CD4-positive, alpha-beta T cell treated with Interferon alpha-2 for 1 hour (primary cell): Measurements from ENCODE around the gene TUBB2B.
"Not testable (repeated sequence)": the region's sequence is repeated elsewhere in the genome, so short reads cannot be mapped to it uniquely, and the experiment has no call there.

Source experiments
- DNase-seq, 2 donors: peaks; one replicate each; pipeline ENCODE4 v3.0.0-alpha.2; 2020 to 2022

The TUBB2B gene

DNA sequence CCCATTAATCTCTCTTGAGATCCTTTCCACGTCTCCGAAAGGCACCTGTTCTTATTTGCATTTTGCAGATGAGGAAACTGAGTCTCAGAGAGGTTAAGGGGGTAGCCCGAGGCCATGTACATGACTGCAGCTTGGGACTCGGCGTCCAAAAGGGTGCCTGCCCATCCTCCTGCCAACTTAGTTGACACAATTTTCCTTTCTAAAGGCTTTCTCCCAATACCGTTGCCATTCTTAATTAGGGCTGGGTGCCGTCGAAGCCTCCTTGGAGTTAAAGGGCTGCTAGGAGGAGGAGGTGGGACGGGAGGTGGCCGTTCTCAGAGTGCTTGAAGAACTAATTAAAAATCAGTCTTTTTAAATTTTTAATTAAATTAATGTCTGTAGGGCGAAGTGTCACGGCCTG, 30.7 kb upstream of the TUBB2B start:
- DNase-seq, result no peak

DNA sequence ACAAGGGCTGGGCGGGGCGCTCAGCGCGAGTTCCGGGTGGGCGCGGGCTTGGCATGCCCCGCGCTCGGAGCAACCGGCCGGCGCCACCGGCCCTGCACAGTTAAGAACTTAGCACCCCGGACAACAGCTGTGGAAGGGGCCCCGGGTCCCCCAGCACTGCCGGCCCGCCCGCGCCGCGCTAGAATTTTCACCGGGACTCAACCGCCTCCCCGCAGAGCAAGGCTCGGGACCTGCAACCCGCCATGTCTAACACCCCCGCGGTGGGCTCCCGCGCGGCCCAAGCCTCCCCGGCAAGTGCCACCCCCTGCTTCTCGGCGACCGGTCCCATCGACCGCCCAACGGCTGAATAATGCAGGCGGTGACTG, 26.1 kb upstream of the TUBB2B start:
- no peak for DNase-seq

DNA sequence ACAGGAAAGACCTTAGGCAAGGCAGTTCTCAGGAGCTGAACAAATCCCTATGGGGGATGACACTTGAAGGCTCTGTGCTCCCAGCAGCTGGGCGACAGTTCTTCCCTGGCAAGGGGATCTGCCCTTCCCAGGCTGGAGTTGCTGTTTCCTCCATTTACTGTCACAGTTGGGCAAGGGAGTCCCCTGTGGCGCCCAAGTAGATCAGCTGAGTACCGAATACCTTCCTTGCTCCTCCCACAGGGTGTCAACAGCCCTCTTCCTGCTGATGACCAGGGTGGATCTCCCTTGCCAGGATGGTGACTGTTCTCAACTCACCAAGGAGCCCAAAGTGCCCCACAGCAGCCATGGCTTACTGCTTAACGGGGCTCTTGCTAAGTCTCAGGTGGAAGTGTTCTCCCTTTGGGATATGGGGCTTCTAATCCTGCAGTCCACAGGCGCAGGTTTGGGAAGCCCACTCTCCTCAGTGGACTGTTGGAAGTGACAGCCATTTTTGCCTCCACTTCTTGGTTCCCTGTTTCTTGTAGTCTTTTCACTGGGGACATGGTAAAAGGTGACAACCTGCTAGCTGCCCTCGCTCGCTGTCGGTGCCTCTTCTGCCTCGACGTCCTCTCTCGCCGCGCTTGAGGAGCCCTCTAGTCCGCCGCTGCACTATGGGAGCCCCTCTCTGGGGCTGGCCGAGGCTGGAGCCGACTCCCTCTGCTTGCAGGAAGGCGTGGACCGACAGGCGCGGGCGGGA, 25.6 kb upstream of the TUBB2B start:
- DNase-seq, result no peak

DNA sequence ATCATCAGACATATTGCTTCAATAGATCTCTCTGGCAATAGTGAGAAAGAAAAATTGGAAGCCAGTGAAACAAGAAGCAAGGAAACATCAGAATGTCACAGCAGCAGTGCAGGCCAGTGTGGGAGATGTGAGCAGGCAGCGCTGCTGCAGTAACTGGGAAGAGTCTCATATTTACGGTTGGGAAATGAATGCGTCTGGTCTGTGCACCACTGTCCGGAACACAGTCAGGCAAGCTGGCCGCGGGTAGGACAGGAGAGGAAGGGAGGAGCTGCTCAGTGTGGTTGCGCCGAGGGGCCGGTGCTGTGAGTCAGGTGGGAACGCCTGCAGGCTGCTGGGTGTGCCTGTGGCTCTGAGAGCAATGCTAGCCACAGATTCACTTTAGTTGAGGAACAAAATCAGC, 24.9 kb upstream of the TUBB2B start:
- no peak for DNase-seq

DNA sequence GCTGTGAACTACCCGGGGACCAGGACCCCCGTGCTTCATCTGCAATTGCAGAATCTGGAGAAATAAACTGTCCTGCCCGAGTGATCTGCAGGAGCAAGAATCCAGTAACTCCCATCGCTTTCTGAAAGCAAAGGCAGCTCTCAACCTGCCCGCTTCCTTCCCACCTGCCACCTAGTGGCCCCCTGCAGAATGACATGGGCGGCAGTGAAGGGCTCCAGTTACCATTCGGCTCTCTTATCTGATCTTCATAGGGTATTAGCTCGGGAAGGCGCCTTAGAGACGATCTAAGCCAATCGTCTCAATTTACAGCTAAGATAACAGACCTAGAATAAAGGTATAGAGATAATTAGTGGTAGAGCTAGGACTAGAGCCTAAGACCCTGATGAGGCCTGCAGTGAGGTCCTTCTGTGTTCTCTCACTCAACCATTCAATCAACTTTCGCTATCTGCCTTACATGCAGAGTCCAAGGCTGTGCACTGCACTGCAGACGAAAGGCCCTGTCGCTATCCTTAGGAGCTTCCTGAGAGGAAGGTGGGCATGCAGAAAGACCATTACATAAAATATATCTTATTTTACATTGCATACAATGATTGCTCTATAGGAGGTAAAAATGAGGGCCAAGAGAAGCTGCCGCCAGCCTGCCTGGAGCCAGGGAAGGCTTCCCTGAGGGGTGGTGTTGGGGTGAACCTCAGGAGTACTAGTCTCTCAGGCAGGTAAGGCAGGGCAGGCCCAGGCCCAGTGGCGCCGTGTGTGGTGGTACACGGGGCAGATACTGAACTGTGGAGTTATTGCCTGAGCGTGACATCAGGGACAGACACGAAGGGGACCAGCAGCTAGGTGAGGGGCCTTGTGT, 24.2 kb upstream of the TUBB2B start:
- peak; percentile 76 to 85 for DNase-seq

DNA sequence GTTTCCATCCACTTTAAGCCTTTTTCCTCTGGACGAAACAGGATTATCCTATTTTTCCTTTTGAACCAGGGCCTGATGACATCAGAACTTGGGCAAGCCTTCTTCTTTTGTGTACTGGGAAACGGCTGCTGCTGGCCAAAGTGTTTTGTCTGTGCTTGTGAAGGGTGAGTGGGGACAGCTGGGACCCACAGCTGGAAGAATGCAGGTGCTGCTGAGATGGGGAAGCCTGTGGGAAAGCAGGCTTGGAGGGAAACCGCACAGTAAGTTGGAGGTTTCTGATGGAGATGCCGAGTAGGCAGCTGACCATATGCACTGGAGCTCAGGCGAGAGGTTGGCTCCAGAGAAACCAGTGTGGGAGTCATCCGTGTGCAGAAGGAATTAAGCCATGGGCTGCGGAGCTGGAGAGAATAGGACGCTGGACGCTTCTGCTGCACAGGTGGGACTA, 22.8 kb upstream of the TUBB2B start:
- no peak for DNase-seq

DNA sequence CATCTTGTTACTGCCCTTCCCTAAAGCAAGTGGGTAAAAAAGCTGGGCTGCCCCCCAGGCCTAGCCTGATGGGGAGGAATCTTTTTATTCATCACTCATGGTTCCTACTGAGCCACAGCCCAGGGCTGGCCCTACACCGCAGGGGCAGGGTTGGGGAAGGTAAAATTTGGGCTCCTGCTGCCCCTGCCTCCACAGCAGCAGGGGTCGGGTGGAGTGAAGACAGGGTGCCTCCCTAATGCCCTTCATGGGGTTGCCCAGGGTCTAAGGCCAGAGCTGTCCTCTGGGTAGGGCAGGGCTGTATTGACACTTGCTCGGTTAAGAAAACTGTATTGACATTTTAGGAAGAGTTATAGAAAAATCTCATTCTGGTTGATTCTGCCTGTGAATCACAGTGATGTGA, 22.4 kb upstream of the TUBB2B start:
- no peak for DNase-seq

DNA sequence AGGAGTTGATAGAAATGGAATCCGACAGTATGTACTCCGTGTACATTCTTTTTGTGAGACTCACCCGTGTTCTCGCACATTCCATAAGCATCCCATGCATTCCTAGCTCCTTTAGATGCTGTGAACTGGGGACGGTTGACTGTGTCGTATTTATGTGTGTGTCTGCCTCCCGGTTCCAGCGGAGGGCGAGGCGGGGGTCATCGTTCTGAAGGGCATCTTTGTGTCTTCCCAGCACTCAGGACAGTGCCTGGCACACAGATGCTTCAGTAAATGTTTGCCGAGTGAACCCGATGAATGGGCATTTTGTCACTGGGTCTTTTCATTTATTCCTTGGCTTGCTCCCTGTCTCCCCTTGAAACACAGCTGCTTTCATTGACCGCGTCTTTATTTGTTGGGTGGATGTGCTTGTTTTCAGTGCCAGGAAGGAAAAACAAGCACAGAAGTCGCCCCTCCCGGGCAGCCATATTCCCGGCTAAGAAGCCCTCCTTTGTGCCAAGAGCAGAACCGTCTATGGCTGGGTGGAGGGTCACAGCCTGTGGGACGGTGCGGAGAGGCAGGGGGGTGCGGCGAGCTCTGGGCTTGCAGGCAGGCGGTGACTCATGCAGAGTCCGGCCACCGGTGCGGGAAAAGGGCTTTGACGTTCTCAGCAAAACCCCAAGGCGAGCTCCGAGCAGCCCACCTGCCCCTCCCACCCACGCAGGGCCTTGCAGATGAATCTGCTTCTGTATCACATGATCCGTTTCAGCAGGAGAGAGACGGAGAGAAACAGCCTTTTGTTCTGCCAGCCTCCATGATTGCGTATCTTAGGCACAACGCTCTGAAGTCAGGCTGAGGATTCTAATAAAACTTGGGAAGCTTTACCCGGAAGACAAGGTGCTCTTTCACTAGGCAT, 20.0 kb upstream of the TUBB2B start:
- no peak for DNase-seq

DNA sequence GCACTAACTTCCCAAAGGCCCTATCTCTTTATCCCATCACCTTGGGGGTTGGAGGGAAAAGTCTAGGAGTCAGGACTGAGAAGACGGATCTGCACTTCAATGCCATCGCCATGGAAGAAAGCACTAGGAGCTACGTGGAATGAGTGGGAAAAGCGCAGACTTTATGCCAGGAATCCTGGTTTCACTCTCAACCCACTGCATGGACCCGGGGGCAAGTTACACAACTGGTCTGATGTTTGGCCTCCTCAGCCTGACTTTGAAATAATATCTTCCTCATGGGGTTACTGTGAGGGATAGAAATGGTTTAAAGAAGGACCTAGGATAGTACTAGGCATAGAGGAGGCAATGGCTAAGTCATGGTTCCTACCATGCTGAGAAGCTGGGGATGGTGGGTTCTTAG, 17.8 kb upstream of the TUBB2B start:
- DNase-seq, result no peak

DNA sequence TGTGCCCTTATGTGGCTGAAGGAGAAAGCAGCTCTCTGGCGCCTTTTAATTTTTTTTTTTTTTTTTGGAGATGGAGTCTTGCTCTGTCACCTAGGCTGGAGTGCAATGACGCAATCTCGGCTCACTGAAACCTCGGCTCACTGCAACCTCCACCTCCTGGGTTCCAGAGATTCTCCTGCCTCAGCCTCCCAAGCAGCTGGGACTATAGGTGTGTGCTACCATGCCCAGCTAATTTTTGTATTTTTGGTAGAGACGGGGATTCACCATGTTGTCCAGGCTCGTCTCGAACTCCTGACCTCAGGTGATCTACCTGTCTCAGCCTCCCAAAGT, 17.3 kb upstream of the TUBB2B start:
- not testable (repeated sequence) for DNase-seq

DNA sequence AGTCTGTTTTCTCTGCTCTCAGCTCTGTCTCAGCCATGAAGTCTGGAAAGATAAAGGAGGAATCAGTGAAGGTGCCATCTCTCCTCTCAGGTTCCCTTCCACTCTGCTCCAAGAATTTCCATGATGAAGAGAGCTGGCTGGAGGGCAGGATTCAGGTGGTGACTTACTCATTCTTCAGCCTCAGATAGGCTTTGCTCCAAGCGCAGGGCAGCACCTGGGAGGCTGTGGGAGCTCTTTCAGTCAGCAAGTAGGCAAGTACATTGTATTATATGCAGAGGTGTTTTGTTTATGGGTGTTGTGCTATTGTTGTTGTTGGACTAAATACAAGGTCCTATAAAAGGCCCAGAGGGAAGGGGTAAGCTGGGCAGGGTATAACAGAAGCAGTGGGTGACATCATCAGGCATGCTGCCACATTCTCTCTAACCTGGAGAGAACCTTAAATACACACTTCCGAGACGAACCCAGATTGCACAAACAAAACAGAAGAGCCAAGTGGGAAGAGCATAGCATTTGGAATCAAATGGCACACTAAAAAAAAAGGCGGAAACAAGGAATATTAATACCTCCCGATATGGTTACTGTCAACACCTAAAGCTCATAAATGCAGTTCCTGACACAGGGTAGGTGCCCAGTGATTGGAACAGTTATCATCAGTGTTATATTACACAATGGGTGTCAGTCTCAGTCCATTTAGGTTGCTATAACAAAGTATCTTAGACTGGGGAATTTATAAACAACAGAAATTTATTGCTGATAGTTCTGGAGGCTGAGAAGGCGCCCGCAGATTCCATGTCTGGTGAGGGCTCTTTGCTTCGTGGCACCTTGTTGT, 16.8 kb upstream of the TUBB2B start:
- DNase-seq, result no peak

DNA sequence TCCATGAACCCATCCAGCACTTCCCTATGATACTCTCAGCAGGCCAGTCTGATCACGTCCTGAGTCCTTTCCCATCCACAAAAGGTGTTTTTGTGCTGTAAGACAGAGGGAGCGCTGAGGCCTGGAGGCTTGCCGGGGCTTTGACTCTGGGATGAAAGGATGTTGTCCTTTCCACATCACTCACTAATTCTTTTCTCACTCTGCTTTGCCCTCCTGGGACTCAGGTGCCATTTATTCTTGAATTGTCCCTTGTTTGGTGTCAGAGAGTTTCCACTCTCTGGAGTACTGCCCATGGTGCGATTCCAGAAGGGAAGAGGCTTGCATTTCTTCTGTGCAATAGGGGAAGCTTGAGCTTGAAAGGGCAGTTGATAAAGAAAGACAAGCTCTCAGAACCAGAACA, 15.3 kb upstream of the TUBB2B start:
- no peak for DNase-seq

DNA sequence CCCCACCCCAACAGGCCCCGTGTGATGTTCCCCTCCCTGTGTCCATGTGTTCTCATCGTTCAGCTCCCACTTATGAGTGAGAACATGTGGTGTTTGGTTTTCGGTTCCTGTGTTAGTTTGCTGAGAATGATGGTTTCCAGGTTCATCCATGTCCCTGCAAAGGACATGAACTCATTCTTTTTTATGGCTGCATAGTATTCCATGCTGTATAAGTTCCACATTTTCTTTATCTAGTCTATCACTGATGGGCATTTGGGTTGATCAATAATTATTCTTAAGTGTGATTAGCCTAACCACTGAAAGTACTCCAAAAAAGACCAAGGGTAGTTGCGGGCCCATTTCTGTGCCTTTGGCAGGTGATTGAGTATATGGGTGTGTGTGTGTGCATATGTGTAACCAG, 14.3 kb upstream of the TUBB2B start:
- DNase-seq, result not testable (repeated sequence)

DNA sequence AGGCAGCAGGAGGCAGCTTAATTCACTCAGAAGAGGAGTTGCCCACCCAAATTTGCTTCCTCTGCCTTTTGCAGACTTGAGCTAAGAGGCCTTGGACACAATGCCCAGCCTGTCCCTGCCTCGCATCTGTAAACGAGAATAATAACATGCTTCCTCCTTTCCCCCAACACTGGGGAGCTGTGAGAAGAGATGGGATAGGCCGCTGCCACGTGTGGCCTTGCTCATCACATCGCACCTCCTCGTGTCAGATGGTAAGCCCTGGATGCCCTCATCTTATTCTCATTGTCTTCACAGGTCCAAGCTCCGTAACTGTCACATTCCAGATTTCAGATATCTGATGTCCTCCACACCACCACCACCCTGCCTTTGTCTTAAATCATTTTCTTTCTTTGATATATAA, 13.1 kb upstream of the TUBB2B start:
- no peak for DNase-seq

DNA sequence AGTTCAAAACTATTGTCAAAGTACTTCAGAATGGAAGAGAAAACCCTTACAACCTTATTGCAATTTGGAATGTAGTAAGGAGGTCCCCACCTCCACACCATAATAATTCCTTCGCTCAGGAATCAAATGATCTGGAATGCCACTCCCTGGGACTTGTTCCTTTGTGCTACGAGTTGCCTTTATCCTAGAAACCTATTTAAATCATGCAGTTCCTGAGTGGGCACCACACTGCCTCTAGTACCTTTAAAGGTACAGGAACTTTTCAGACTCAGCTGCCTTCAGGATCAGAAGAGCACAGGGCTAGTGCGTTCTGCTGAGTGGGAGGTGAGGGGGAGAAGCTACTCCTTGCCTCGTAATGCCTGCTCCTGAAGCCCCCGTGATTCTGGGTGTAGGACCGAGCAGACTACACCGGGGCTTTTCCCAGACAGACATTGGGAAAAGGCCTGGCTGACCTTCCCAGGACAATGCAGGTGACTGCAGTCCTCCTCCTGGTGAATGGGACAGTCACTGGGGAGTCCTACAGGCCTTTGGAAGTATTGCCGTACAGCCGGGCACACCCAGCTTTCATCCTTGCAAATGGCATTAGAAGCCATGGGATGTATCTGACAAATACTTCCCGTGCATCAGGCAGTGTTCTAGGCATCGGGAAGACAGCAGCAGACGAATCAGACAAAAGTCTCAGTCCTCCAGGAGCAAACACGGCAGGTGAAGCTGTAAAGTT, 11.8 kb upstream of the TUBB2B start:
- no peak for DNase-seq

DNA sequence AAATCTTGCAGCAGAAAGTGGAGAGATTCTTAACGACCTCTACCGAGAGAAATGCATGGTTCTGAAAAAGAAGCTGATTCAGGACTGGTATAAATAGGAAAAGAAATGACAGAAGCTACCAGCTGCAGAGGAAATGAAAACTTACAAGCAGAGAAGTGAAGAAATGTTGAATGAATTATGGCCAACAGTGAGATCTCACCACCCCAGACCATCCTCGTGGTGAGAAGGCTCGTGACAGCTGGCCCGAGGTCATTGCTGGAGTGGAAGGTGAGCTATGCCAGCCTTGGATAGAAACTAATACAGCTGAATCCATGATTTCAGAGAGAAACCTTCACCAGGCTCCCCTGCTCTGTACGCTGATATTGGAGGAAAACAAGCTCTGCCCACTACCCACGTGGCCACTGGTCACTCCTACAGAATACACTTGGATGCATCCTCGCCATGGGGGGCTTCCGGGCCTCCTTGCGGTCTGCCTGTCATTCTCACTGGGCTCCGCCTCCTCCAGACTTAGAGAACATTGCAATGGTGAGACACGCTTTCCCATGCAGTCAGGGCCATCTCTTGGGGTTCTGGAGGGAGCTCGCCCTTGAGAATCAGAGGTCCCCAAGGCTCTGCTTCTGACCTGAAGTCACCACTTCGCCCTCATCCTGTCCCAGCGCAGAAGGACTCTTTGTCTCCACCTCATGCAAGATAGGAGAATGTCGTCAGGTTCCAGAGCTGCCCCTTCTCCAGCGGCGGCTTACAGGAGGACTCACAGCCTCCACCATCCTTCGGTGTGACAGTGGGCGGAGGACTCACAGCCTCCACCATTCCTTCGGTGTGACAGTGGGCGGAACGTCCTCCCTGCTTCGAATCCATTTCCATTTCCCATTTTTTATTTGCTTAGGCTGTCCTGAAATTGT, 10.6 kb upstream of the TUBB2B start:
- DNase-seq, result no peak

DNA sequence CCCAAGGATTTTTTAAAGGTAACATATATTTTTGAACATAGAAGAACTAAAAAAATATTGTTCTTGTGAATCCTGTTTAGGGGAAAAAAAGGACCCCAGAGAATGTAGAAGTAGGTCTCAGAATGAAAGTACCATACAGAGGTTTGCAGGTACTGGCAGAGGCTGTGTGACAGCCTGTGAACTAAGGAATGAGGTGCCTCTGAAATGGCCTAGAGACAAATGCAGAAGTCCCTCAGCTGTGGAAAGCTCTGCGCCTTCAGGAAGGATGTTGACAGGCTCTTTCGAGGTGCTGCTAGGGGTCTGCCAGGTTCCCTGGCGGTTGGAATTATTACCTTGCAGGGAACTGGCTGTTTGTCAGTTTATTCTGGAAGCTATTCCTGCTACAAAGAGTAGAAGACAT, 8.6 kb upstream of the TUBB2B start:
- DNase-seq, result no peak

DNA sequence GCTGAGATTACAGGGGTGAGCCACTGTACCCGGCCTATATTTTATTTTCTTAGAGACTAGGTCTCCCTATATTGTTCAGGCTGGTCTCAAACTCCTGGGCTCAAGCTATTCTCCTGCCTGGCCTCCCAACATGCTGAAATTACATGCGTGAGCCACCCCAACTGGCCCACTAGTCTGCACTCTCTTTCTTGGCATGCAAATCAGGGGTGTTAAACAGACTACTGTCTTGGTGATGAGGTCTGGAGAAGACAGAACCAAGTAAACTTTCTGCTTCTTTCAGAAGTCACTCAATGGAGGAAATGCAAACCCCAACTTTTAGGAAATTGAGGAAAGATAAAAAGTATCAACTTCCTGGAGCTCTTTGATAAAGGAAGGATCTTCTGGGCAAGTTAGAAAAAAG, 8.0 kb upstream of the TUBB2B start:
- DNase-seq, result no peak

DNA sequence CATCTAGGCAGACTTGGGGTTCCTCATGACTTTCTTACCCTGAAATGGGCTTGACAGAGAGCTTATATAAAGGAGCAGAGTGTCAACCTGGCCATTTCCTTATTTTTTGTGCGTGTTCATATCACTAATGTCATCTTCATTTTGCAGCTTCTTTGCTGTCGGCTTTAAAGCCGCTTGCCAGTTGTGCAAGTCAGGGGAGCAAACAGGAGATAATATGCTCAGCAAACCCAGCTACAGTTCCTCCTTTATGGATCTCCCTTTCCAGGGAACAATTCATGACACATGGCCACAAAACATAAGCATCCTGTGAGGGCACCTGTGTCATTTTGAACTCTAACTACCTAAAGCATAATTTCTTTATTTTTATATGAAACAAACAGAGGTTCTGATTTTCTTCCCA, 6.5 kb upstream of the TUBB2B start:
- no peak for DNase-seq

DNA sequence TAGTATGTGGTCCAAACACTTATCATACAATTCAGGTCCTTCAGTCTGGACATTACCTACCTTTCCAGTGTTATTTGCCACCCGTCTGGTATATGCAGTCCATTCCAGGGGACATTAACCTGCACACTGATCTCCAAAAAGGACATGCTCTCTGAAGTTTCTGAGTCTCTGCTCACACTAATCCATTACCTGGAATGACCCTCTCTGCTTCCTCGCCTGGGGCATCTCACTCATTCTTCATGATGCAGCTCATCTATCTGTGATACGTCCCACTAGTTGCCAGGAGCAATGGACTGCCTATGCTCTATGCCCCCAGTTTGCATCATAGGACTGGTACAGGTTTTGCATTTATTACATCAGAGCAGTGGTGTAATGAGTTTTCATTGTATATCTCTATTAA, 5.9 kb upstream of the TUBB2B start:
- DNase-seq, result no peak
